Measurements from ENCODE around the gene STARD9.
A peak's percentile ranks its signal among the peaks of the same experiment; 100 is the strongest.

The STARD9 gene

GRCh38 chr15:42737529-42738328 is 162.3 kb downstream of the STARD9 start:
- in situ Hi-C loops (cut with HindIII; ENCODE audit: low sequenced_read_pairs), result no loop called here
- H3K4me3 ChIP-seq (ENCODE audit: low read depth, low read length), result peak overlapping the region; percentile 63
- TF ChIP-seq, protein P1, sequence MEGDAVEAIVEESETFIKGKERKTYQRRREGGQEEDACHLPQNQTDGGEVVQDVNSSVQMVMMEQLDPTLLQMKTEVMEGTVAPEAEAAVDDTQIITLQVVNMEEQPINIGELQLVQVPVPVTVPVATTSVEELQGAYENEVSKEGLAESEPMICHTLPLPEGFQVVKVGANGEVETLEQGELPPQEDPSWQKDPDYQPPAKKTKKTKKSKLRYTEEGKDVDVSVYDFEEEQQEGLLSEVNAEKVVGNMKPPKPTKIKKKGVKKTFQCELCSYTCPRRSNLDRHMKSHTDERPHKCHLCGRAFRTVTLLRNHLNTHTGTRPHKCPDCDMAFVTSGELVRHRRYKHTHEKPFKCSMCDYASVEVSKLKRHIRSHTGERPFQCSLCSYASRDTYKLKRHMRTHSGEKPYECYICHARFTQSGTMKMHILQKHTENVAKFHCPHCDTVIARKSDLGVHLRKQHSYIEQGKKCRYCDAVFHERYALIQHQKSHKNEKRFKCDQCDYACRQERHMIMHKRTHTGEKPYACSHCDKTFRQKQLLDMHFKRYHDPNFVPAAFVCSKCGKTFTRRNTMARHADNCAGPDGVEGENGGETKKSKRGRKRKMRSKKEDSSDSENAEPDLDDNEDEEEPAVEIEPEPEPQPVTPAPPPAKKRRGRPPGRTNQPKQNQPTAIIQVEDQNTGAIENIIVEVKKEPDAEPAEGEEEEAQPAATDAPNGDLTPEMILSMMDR (IDR thresholded peaks at IDR 0.05; ENCODE audit: low read depth, low read length, missing control alignments), result no peak
- no peak for DNase-seq (ENCODE audit: low read depth)

DNA sequence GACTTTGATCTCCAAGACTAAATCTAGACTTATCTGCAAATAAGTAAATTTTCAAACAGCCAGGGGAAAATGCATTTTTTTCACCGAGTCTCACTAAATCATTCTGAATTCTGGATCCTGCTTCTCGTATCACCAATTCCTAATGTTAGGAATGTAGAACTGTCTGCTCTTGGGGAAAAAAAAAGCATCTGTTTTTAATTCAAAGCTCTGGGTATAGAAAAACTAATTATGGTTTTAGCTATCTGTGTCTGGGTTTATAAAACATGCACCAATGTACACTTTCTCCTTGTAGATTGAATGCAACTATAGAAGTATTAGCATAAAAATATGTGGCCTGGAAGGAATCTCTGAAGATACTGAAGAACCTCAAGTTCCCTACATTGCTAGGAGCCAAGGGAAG is 166.3 kb downstream of the STARD9 start:
- no peak for DNase-seq (ENCODE audit: low read depth)
- in situ Hi-C loops (cut with HindIII; ENCODE audit: low sequenced_read_pairs), result no loop called here
- no peak overlapping the region for H3K4me3 ChIP-seq (ENCODE audit: low read depth, low read length)
- TF ChIP-seq, protein P1 (IDR thresholded peaks at IDR 0.05; ENCODE audit: low read depth, low read length, missing control alignments), result no peak

DNA sequence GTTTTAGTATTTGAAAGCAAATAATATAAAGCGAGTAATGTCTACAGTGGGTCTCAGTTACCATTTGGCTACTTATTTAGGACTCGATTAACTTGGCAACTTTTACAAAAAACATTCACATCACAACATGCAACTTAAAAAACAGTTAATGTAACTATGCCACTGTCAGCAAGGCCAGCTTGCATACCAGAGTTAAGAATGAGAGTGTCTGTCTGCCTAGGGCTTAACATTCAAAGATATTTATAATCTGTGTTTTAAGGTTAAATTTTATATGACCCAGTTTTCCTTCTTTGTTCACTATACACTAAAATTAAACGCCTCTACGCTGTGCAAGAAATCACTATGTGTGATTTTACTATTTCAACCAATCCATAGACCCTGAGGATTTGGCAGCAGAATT is 166.7 kb downstream of the STARD9 start:
- no peak for DNase-seq (ENCODE audit: low read depth)
- TF ChIP-seq, protein P1 (IDR thresholded peaks at IDR 0.05; ENCODE audit: low read depth, low read length, missing control alignments), result no peak
- in situ Hi-C loops (cut with HindIII; ENCODE audit: low sequenced_read_pairs), result no loop called here
- H3K4me3 ChIP-seq (ENCODE audit: low read depth, low read length), result no peak overlapping the region

DNA sequence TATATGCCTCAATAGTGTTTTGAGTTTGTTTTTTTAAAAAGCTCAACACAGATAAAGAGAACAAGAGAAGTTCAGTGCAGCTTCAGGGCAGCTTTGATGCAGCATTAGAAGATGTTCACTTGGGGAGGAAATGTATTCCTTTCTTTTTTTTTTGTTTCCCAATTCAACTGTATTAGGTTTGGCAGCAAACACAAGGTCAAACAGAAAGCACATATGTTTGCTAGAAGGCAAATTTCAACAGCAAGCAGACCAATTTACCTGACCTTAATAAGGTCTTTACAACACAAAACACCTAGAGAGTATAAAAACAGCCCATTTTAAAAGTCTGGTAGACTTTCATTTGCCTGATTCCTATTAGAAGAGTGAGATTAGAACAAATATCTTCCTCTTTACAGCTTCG is 168.8 kb downstream of the STARD9 start:
- TF ChIP-seq, protein P1 (IDR thresholded peaks at IDR 0.05; ENCODE audit: low read depth, low read length, missing control alignments), result no peak
- DNase-seq (ENCODE audit: low read depth), result no peak
- in situ Hi-C loops (cut with HindIII; ENCODE audit: low sequenced_read_pairs), result no loop called here
- no peak overlapping the region for H3K4me3 ChIP-seq (ENCODE audit: low read depth, low read length)

GRCh38 chr15:42749266-42749665 is 173.9 kb downstream of the STARD9 start:
- H3K4me3 ChIP-seq (ENCODE audit: low read depth, low read length), result no peak overlapping the region
- in situ Hi-C loops (cut with HindIII; ENCODE audit: low sequenced_read_pairs), result no loop called here
- TF ChIP-seq, protein P1 (IDR thresholded peaks at IDR 0.05; ENCODE audit: low read depth, low read length, missing control alignments), result no peak
- DNase-seq (ENCODE audit: low read depth), result no peak

GRCh38 chr15:42750306-42750705 is 174.9 kb downstream of the STARD9 start:
- DNase-seq (ENCODE audit: low read depth), result no peak
- in situ Hi-C loops (cut with HindIII; ENCODE audit: low sequenced_read_pairs), result no loop called here
- H3K4me3 ChIP-seq (ENCODE audit: low read depth, low read length), result no peak overlapping the region
- TF ChIP-seq, protein P1 (IDR thresholded peaks at IDR 0.05; ENCODE audit: low read depth, low read length, missing control alignments), result no peak
